ENCODE results near the gene MELTF. TPM values are rescaled to one million over a fixed set of nuclear protein-coding genes. Genes with fewer than 3 reads are reported as not detected.

Gene MELTF
- total RNA-seq, 1 experiment from 2014 or later = 7.3 TPM

DNA sequence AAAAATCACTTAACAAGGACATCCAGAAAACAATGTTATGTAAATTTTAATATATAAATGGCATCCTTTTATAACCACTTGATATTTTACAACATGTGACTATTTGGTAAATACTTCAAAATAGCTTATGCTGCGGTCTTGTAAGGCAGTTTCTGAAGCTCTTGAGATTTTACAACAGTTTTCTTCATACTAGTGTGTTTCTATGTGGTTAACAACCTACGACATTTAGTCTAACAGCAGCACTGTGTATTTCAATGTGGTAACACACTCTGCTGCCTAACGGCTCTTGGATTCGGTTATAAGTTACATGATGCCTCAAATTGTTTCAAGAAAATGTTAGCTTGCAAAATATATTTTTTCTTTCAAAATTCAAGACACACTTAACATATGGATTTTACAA lies 12.9 kb upstream of the MELTF start (continued):
- TF ChIP-seq, protein P1, sequence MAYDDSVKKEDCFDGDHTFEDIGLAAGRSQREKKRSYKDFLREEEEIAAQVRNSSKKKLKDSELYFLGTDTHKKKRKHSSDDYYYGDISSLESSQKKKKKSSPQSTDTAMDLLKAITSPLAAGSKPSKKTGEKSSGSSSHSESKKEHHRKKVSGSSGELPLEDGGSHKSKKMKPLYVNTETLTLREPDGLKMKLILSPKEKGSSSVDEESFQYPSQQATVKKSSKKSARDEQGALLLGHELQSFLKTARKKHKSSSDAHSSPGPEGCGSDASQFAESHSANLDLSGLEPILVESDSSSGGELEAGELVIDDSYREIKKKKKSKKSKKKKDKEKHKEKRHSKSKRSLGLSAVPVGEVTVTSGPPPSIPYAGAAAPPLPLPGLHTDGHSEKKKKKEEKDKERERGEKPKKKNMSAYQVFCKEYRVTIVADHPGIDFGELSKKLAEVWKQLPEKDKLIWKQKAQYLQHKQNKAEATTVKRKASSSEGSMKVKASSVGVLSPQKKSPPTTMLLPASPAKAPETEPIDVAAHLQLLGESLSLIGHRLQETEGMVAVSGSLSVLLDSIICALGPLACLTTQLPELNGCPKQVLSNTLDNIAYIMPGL (CRISPR knock-in tag; IDR thresholded peaks at IDR 0.05) = no peak
- TF ChIP-seq SMAD3 (CRISPR knock-in tag; IDR thresholded peaks at IDR 0.05; ENCODE audit: borderline replicate concordance) (no peak), JUN (CRISPR knock-in tag; IDR thresholded peaks at IDR 0.05) (no peak)

DNA sequence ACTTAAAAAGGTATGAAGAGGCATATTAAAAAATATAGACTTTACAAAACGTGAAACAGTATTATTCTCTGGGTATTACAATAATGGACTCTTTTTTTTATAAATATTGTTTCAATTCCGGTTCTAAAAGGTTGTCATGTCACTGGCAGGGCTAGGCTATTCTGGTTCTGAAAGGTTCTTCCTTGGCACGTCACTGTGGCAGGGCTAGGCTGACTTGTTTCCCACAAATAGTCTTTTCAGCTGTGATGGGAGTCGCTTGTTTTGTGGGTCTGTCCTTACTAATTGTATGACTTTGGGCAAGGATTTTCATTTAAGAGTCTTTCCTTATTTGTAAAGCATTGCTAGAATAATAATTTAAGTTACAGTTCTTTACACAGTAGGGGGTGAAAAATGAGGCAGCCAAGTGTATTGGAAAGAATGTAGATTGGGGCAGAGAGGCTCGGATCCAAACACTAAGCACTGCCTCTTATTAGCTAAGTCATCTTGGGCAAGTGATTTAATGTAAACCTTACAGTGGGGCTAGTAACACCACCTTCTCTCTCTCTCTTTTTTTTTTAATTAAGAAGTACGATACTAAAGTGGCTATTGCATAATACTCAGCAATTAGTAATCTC lies 12.4 kb upstream of the MELTF start:
- Mint-ChIP-seq H3K4me3 (no peak overlapping the region), H3K4me1 (no peaks in the 10 kb centered on the region), H3K27me3 (ENCODE audit: low read depth) (no peaks in the 10 kb centered on the region), H3K36me3 (peaks cover 12% of the 10 kb centered on the region; the same call in 1 of the 2 replicates), H3K9me3 (no peaks in the 10 kb centered on the region), H3K27ac (no peak overlapping the region)
- ChIA-PET CTCF (interaction anchor here (1.2 to 3.5 kb wide), 2 partner anchors 12 to 141 kb away, joined by 3 to 26 read pairs; partner anchors contain the start of gene MELTF), POLR2A (no interaction called here)
- no peak for ATAC-seq
- no peak for DNase-seq (ENCODE audit: low spot score)
- TF ChIP-seq, protein P2, sequence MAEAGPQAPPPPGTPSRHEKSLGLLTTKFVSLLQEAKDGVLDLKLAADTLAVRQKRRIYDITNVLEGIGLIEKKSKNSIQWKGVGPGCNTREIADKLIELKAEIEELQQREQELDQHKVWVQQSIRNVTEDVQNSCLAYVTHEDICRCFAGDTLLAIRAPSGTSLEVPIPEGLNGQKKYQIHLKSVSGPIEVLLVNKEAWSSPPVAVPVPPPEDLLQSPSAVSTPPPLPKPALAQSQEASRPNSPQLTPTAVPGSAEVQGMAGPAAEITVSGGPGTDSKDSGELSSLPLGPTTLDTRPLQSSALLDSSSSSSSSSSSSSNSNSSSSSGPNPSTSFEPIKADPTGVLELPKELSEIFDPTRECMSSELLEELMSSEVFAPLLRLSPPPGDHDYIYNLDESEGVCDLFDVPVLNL (CRISPR knock-in tag; IDR thresholded peaks at IDR 0.05; ENCODE audit: borderline replicate concordance, low read depth) = no peak
- TF ChIP-seq ZNF416 (CRISPR knock-in tag; IDR thresholded peaks at IDR 0.05) (no peak), NFE2L1 (CRISPR knock-in tag; IDR thresholded peaks at IDR 0.05) (no peak), NR2C2 (CRISPR knock-in tag; IDR thresholded peaks at IDR 0.05) (no peak), IRF2 (CRISPR knock-in tag; IDR thresholded peaks at IDR 0.05; ENCODE audit: borderline replicate concordance, low read depth) (no peak), GTF2I (CRISPR knock-in tag; conservative IDR thresholded peaks at IDR 0.05) (no peak), HMGA2 (CRISPR knock-in tag; IDR thresholded peaks at IDR 0.05) (no peak), JUN (CRISPR knock-in tag; IDR thresholded peaks at IDR 0.05) (no peak)
- TF ChIP-seq, protein P3, sequence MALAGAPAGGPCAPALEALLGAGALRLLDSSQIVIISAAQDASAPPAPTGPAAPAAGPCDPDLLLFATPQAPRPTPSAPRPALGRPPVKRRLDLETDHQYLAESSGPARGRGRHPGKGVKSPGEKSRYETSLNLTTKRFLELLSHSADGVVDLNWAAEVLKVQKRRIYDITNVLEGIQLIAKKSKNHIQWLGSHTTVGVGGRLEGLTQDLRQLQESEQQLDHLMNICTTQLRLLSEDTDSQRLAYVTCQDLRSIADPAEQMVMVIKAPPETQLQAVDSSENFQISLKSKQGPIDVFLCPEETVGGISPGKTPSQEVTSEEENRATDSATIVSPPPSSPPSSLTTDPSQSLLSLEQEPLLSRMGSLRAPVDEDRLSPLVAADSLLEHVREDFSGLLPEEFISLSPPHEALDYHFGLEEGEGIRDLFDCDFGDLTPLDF (CRISPR knock-in tag; IDR thresholded peaks at IDR 0.05) = no peak
- TF ChIP-seq, protein P4, sequence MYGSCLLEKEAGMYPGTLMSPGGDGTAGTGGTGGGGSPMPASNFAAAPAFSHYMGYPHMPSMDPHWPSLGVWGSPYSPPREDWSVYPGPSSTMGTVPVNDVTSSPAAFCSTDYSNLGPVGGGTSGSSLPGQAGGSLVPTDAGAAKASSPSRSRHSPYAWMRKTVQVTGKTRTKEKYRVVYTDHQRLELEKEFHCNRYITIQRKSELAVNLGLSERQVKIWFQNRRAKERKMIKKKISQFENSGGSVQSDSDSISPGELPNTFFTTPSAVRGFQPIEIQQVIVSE (CRISPR knock-in tag; IDR thresholded peaks at IDR 0.05; ENCODE audit: borderline replicate concordance) = no peak
- TF ChIP-seq, protein P5, sequence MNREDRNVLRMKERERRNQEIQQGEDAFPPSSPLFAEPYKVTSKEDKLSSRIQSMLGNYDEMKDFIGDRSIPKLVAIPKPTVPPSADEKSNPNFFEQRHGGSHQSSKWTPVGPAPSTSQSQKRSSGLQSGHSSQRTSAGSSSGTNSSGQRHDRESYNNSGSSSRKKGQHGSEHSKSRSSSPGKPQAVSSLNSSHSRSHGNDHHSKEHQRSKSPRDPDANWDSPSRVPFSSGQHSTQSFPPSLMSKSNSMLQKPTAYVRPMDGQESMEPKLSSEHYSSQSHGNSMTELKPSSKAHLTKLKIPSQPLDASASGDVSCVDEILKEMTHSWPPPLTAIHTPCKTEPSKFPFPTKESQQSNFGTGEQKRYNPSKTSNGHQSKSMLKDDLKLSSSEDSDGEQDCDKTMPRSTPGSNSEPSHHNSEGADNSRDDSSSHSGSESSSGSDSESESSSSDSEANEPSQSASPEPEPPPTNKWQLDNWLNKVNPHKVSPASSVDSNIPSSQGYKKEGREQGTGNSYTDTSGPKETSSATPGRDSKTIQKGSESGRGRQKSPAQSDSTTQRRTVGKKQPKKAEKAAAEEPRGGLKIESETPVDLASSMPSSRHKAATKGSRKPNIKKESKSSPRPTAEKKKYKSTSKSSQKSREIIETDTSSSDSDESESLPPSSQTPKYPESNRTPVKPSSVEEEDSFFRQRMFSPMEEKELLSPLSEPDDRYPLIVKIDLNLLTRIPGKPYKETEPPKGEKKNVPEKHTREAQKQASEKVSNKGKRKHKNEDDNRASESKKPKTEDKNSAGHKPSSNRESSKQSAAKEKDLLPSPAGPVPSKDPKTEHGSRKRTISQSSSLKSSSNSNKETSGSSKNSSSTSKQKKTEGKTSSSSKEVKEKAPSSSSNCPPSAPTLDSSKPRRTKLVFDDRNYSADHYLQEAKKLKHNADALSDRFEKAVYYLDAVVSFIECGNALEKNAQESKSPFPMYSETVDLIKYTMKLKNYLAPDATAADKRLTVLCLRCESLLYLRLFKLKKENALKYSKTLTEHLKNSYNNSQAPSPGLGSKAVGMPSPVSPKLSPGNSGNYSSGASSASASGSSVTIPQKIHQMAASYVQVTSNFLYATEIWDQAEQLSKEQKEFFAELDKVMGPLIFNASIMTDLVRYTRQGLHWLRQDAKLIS (CRISPR knock-in tag; IDR thresholded peaks at IDR 0.05; ENCODE audit: borderline replicate concordance) = no peak
- TF ChIP-seq, protein P6, sequence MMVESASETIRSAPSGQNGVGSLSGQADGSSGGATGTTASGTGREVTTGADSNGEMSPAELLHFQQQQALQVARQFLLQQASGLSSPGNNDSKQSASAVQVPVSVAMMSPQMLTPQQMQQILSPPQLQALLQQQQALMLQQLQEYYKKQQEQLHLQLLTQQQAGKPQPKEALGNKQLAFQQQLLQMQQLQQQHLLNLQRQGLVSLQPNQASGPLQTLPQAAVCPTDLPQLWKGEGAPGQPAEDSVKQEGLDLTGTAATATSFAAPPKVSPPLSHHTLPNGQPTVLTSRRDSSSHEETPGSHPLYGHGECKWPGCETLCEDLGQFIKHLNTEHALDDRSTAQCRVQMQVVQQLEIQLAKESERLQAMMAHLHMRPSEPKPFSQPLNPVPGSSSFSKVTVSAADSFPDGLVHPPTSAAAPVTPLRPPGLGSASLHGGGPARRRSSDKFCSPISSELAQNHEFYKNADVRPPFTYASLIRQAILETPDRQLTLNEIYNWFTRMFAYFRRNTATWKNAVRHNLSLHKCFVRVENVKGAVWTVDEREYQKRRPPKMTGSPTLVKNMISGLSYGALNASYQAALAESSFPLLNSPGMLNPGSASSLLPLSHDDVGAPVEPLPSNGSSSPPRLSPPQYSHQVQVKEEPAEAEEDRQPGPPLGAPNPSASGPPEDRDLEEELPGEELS (CRISPR knock-in tag; IDR thresholded peaks at IDR 0.05) = no peak
- TF ChIP-seq, protein P7, sequence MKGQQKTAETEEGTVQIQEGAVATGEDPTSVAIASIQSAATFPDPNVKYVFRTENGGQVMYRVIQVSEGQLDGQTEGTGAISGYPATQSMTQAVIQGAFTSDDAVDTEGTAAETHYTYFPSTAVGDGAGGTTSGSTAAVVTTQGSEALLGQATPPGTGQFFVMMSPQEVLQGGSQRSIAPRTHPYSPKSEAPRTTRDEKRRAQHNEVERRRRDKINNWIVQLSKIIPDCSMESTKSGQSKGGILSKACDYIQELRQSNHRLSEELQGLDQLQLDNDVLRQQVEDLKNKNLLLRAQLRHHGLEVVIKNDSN (CRISPR knock-in tag; IDR thresholded peaks at IDR 0.05) = no peak
- TF ChIP-seq, protein P8, sequence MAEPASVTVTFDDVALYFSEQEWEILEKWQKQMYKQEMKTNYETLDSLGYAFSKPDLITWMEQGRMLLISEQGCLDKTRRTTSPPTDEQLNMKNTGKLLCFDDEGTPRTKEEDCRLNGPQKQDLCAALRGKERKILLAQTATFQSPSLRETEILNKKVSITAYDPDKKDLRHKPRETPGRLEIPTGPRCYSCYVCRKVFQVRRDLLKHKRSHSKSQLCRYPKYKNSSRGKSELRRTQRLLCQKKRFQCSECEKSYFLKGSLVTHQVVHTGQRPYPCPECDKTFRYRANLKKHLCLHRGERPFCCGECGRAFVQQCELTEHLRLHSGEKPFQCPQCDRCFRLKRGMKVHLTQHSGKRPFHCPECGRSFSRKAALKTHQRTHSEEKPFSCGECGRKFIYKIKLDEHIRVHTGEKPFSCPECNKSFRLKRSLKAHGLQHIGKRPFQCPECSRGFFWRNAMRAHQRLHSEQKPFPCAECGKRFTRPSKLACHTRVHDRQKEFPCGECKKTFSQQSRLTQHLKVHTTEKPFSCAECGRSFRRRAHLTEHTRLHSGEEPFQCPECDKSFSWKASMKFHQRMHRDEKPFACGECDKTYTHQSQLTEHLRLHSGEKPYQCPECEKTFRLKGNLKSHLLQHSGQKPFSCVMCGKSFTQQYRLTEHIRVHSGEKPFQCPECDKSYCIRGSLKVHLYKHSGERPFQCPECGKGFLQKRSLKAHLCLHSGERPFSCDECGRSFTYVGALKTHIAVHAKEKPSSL (CRISPR knock-in tag; conservative IDR thresholded peaks at IDR 0.05) = no peak
- TF ChIP-seq, protein P1 (CRISPR knock-in tag; IDR thresholded peaks at IDR 0.05) = no peak
- TF ChIP-seq, protein P9, sequence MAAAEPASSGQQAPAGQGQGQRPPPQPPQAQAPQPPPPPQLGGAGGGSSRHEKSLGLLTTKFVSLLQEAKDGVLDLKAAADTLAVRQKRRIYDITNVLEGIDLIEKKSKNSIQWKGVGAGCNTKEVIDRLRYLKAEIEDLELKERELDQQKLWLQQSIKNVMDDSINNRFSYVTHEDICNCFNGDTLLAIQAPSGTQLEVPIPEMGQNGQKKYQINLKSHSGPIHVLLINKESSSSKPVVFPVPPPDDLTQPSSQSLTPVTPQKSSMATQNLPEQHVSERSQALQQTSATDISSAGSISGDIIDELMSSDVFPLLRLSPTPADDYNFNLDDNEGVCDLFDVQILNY (CRISPR knock-in tag; IDR thresholded peaks at IDR 0.05) = no peak
